ENCODE data around the gene TRAPPC10. TPM values are rescaled to one million over a fixed set of nuclear protein-coding genes. Genes with fewer than 3 reads are reported as not detected.

The TRAPPC10 gene
- total RNA-seq, 4 donors from 2014 or later, result 3.8 to 45.2 (median 22.9) TPM

- Histone ChIP-seq H3K4me3 (no peak overlapping the region), H3K27me3 (no peaks in the 10 kb centered on the region), H3K36me3 (no peaks in the 10 kb centered on the region)
Observed at GRCh38 chr21:44082648-44083440, 70.7 kb downstream of the TRAPPC10 start.

GRCh38 chr21:44083631-44084291 is 71.7 kb downstream of the TRAPPC10 start:
- Histone ChIP-seq H3K36me3 (no peaks in the 10 kb centered on the region), H3K4me3 (no peak overlapping the region), H3K9me3 (no peaks in the 10 kb centered on the region), H3K4me1 (no peaks in the 10 kb centered on the region), H3K27me3 (no peaks in the 10 kb centered on the region), H3K27ac (peak overlapping the region; percentile 6 to 53)
- intact Hi-C loops (cut with DNase I; ENCODE audit: low total_unique reads), result no loop called here
- TF ChIP-seq POLR2A (IDR thresholded peaks at IDR 0.05) (no peak), CTCF (IDR thresholded peaks at IDR 0.05) (no peak)
- no peak for DNase-seq

More at GRCh38 chr21:44082648-44083440, 70.7 kb downstream of the TRAPPC10 start:
- Histone ChIP-seq H3K27ac (peak overlapping the region in 1 of 2 donors; percentile 53), H3K9me3 (no peaks in the 10 kb centered on the region), H3K4me1 (no peaks in the 10 kb centered on the region)
- no peak for DNase-seq
- intact Hi-C loops (cut with DNase I; ENCODE audit: low total_unique reads), result no loop called here
- no peak for TF ChIP-seq POLR2A (IDR thresholded peaks at IDR 0.05)
- no peak for TF ChIP-seq CTCF (IDR thresholded peaks at IDR 0.05)

GRCh38 chr21:44084496-44085241 is 72.6 kb downstream of the TRAPPC10 start:
- H3K27ac ChIP-seq, result peak overlapping the region in 1 of 2 donors; percentile 53
- no peaks in the 10 kb centered on the region for H3K27me3 ChIP-seq
- TF ChIP-seq CTCF (IDR thresholded peaks at IDR 0.05) (no peak), POLR2A (IDR thresholded peaks at IDR 0.05) (no peak)
- DNase-seq, result no peak
- H3K9me3 ChIP-seq, result no peaks in the 10 kb centered on the region
- no peaks in the 10 kb centered on the region for H3K4me1 ChIP-seq
- H3K36me3 ChIP-seq, result no peaks in the 10 kb centered on the region
- intact Hi-C loops (cut with DNase I; ENCODE audit: low total_unique reads), result no loop called here
- H3K4me3 ChIP-seq, result no peak overlapping the region

GRCh38 chr21:44085491-44086321 is 73.6 kb downstream of the TRAPPC10 start:
- no peak for DNase-seq
- intact Hi-C loops (cut with DNase I; ENCODE audit: low total_unique reads), result no loop called here
- TF ChIP-seq CTCF (IDR thresholded peaks at IDR 0.05) (no peak), POLR2A (IDR thresholded peaks at IDR 0.05) (no peak)
- no peaks in the 10 kb centered on the region for H3K27me3 ChIP-seq
- H3K4me3 ChIP-seq, result no peak overlapping the region
- no peaks in the 10 kb centered on the region for H3K9me3 ChIP-seq
- H3K4me1 ChIP-seq, result no peaks in the 10 kb centered on the region
- no peak overlapping the region for H3K27ac ChIP-seq
- H3K36me3 ChIP-seq, result no peaks in the 10 kb centered on the region

Data from uterus (tissue), 4 donors.